Measurements from ENCODE around the gene WARS2.

GRCh38 chr1:119046429-119046784 is 94.0 kb downstream of the WARS2 start:
- TF ChIP-seq CTCF (conservative IDR thresholded peaks at IDR 0.05; ENCODE audit: low read depth, low read length): no peak
- TF ChIP-seq EZH2 (IDR thresholded peaks at IDR 0.05; ENCODE audit: low read length, unreplicated experiment): no peak

All from PC-3 (cell line).